Upper lobe of right lung (tissue), 1 donor: ENCODE data around the gene AGPAT4. TPM values are rescaled to one million over a fixed set of nuclear protein-coding genes. Genes with fewer than 3 reads are reported as not detected.

Experiments
- ATAC-seq: fragments of 200-7000 bp; cut with Tn5 transposase; one replicate; pipeline ENCODE4 v1.9.1; 2020; ENCODE audit warnings: mild to moderate bottlenecking, moderate library complexity
- DNase-seq: peaks from one replicate; pipeline ENCODE4 v3.0.0-alpha.2; 2020
- H3K27ac ChIP-seq: fragments of 200-600 bp; one replicate; pipeline ENCODE4 v1.8.0; 2022
- H3K27me3 ChIP-seq: fragments of 200-600 bp; one replicate; pipeline ENCODE4 v1.8.0; 2022; ENCODE audit warnings: mild to moderate bottlenecking
- H3K36me3 ChIP-seq: fragments of 200-600 bp; one replicate; pipeline ENCODE4 v1.8.0; 2022
- H3K4me1 ChIP-seq: fragments of 200-600 bp; one replicate; pipeline ENCODE4 v1.8.0; 2022
- H3K4me3 ChIP-seq: fragments of 200-600 bp; one replicate; pipeline ENCODE4 v1.8.0; 2022; ENCODE audit warnings: mild to moderate bottlenecking
- H3K9me3 ChIP-seq: fragments of 200-600 bp; one replicate; pipeline ENCODE4 v1.8.0; 2022
- CTCF ChIP-seq: fragments of 200-600 bp; IDR thresholded peaks from one replicate; pipeline ENCODE4 v1.8.0; 2022; ENCODE audit warnings: antibody characterized with exemption
- intact Hi-C: fragments of 100-400 bp; cut with DNase I; formaldehyde crosslinking; loops from one replicate; pipeline ENCODE4 v1.11.0; 2022
- total RNA-seq: library from RNA; stranded (reverse); fragmentation: NEBNext Ultra II Directional; extraction: Animal tissue kit (Norgen Biotek cat#: 25700); gene quantifications from one replicate; pipeline ENCODE4 v1.2.1, GENCODE V29; 2021
- donor health status: DM: no; HTN: yes; CAD: no; lungs with severe emphysema.

The AGPAT4 gene
- total RNA-seq, 1 donor from 2014 or later: 16.6 TPM

- ATAC-seq (peak; percentile 31), DNase-seq (no peak)
- peak; percentile 14 for TF ChIP-seq CTCF
- Histone ChIP-seq H3K4me3 (no peak overlapping the region), H3K27ac (no peak overlapping the region), H3K9me3 (no peaks in the 10 kb centered on the region), H3K36me3 (peaks cover 75% of the 10 kb centered on the region), H3K4me1 (no peaks in the 10 kb centered on the region), H3K27me3 (no peaks in the 10 kb centered on the region)
- intact Hi-C loops: no loop called here
Measured at GRCh38 chr6:161101517-161101916, 172.3 kb downstream of the AGPAT4 start.

GRCh38 chr6:161100072-161100471 lies 173.8 kb downstream of the AGPAT4 start:
- no peak for TF ChIP-seq CTCF
- Histone ChIP-seq H3K4me3 (no peak overlapping the region), H3K4me1 (no peaks in the 10 kb centered on the region), H3K27ac (no peak overlapping the region), H3K36me3 (peaks cover 72% of the 10 kb centered on the region), H3K27me3 (no peaks in the 10 kb centered on the region), H3K9me3 (no peaks in the 10 kb centered on the region)
- DNase-seq (no peak), ATAC-seq (peak; percentile 49)
- intact Hi-C loops: no loop called here

GRCh38 chr6:161095916-161096315 lies 177.9 kb downstream of the AGPAT4 start:
- ATAC-seq: no peak
- TF ChIP-seq CTCF: no peak
- Histone ChIP-seq H3K4me1 (no peaks in the 10 kb centered on the region), H3K9me3 (no peaks in the 10 kb centered on the region), H3K27ac (no peak overlapping the region), H3K36me3 (peaks cover 82% of the 10 kb centered on the region), H3K4me3 (no peak overlapping the region), H3K27me3 (no peaks in the 10 kb centered on the region)
- intact Hi-C loops: no loop called here
- no peak for DNase-seq

GRCh38 chr6:161094955-161095354 lies 178.9 kb downstream of the AGPAT4 start:
- Histone ChIP-seq H3K4me3 (no peak overlapping the region), H3K9me3 (no peaks in the 10 kb centered on the region), H3K27me3 (no peaks in the 10 kb centered on the region), H3K36me3 (peaks cover 85% of the 10 kb centered on the region), H3K27ac (no peak overlapping the region), H3K4me1 (no peaks in the 10 kb centered on the region)
- DNase-seq (no peak), ATAC-seq (no peak)
- intact Hi-C loops: no loop called here
- no peak for TF ChIP-seq CTCF

- Histone ChIP-seq H3K27me3 (no peaks in the 10 kb centered on the region), H3K4me1 (no peaks in the 10 kb centered on the region), H3K4me3 (no peak overlapping the region), H3K9me3 (no peaks in the 10 kb centered on the region), H3K36me3 (peaks cover 85% of the 10 kb centered on the region), H3K27ac (no peak overlapping the region)
- intact Hi-C loops: no loop called here
- no peak for ATAC-seq
- no peak for DNase-seq
- no peak for TF ChIP-seq CTCF
Measured at GRCh38 chr6:161091972-161092701, 181.7 kb downstream of the AGPAT4 start.
